Esophagus (tissue), 2 donors: Measurements from ENCODE around the gene LUM. TPM values are rescaled to one million over a fixed set of nuclear protein-coding genes. Genes with fewer than 3 reads are reported as not detected.

ENCODE experiments used
- H3K27ac ChIP-seq, 2 donors: one replicate each; pipeline ENCODE4 v1.5.1; 2013; ENCODE audit warnings: low read depth in 2 of 2, mild to moderate bottlenecking in 2 of 2, inconsistent platforms in 1 of 2, low read length in 1 of 2, moderate library complexity in 1 of 2
- H3K27me3 ChIP-seq, 2 donors: one replicate each; pipeline ENCODE4 v1.6.1; 2013; ENCODE audit warnings: low read length in 2 of 2, control low read depth in 1 of 2, mild to moderate bottlenecking in 1 of 2; ENCODE audit not compliant: insufficient read depth in 2 of 2, control insufficient read depth in 1 of 2
- H3K36me3 ChIP-seq, 2 donors: one replicate each; pipeline ENCODE4 v1.6.1; 2013; ENCODE audit warnings: low read length in 1 of 2; ENCODE audit not compliant: control insufficient read depth in 2 of 2, insufficient read depth in 2 of 2
- H3K4me1 ChIP-seq, 2 donors: one replicate each; pipeline ENCODE4 v1.6.1; 2013; ENCODE audit warnings: low read length in 1 of 2; ENCODE audit not compliant: control insufficient read depth in 2 of 2, insufficient read depth in 2 of 2
- H3K4me3 ChIP-seq, 2 donors: one replicate each; pipeline ENCODE4 v1.5.1; 2013; ENCODE audit warnings: low read length in 2 of 2, mild to moderate bottlenecking in 2 of 2, low read depth in 1 of 2, moderate library complexity in 1 of 2
- H3K9me3 ChIP-seq, 2 donors: one replicate each; pipeline ENCODE4 v1.6.1; 2013; ENCODE audit warnings: mild to moderate bottlenecking in 2 of 2, low read depth in 1 of 2, low read length in 1 of 2, moderate library complexity in 1 of 2; ENCODE audit not compliant: control insufficient read depth in 2 of 2, insufficient read depth in 1 of 2
- WGBS, 2 donors: extraction: QIAGEN DNeasy Blood & Tissue Kit; methylation state at CpG; one replicate each; pipeline ENCODE4 v1.1.7; 2013; 5-methylcytosine and 5-hydroxymethylcytosine counted together
- polyA plus RNA-seq, 2 donors: library from polyadenylated mRNA; stranded (reverse); fragments of 200-250 nt; gene quantifications; one replicate each; pipeline ENCODE4 v1.2.3, GENCODE V29; 2013
- donor health status: healthy with polysubstance abuse.
- donor health status: Bipolar disorder and iron deficiency.

LUM gene
- polyA plus RNA-seq, 2 donors, result 2.7 to 7.0 TPM

DNA sequence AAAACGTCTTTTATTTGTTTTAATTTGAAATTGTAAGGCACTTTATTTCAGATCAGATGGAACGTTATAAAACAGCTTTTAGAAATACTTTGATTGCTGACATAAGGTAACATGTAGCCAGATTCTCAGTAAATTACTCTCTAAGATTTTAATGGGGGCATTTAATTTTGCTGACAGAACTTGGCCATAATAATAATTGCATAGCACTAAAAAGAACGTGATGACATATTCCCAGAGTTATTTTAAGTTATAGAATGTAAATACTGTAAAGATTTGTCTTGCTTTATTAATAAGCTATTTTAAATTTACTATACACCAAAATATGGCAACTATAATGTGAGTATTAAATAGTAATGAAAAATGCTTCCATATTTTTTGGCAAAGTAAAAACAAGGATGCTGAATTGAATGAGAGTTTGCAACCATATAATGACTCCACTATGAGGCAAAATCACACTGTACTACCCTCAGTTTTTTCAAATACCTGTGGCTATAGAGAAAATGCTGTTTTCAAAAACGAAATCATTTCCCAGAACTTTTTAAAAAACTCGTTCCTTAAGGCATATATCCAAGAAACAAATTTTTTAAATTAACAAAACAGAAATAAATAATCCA, 876 bp downstream of the LUM start:
- Histone ChIP-seq H3K4me3 (no peak overlapping the region), H3K4me1 (no peaks in the 10 kb centered on the region), H3K36me3 (no peaks in the 10 kb centered on the region), H3K9me3 (no peaks in the 10 kb centered on the region), H3K27ac (no peak overlapping the region), H3K27me3 (no peaks in the 10 kb centered on the region)
- 58 to 59% methylated on average over 5 of the region's 5 CpGs for WGBS, 2 donors

DNA sequence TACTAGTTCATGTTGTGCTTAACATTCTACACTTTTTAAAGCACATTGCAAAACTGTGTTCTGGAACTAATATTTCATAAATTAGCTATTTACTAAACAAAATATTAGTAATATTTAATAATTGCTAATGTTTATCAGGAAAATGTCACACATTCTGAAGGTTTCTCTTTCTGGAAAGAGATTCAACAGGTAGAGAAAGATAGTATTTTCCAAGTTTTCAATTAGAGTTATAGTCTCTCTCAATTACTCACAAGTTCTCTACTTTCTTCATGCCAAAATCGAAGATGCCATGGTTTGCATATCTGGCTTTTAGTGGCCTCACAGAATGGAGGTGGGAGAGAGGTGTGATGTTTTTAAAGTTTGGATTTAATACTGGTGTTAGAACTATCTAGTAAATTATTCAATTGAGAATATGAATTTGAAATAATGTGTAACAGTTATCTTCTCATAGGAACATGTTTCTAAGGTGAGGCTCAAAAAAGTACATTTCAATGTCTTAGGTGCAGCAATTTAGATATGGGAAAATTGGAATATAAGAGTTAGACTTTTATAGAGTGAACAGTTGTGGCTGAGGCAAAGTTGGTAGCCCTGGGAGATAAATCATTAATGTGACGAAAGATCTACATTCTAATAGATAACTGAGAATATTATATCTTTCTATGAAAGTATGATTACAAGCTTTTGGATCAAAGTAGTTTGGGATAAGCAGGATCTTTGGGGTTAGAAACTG, 1.5 kb downstream of the LUM start:
- Histone ChIP-seq H3K4me3 (no peak overlapping the region), H3K9me3 (no peaks in the 10 kb centered on the region), H3K36me3 (no peaks in the 10 kb centered on the region), H3K27ac (no peak overlapping the region), H3K4me1 (no peaks in the 10 kb centered on the region), H3K27me3 (no peaks in the 10 kb centered on the region)
- WGBS, 2 donors, result 79 to 83% methylated on average over 2 of the region's 2 CpGs

DNA sequence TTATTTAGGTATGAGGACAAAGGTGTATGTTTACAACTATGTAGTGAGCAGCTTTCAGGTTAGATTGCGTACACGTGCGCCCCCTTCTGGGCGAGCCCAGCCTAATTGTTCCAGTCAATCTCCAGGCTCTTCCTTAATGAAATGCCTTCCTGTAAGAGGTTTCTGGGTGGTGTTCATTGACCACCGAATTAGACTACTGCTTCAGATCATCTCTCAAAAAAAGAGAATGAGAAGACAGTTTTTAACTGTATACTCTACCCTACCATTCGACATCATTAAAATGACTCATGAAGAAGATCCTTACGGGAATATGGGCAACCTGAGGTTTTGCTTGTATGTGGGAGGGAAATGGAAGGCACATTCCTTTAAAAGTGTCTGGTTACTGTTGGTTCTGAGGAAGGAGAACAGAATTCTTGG, 2.1 kb downstream of the LUM start:
- Histone ChIP-seq H3K4me3 (no peak overlapping the region), H3K27ac (no peak overlapping the region), H3K36me3 (no peaks in the 10 kb centered on the region), H3K9me3 (no peaks in the 10 kb centered on the region), H3K27me3 (no peaks in the 10 kb centered on the region), H3K4me1 (no peaks in the 10 kb centered on the region)
- 32 to 40% methylated on average over 7 of the region's 7 CpGs for WGBS, 2 donors

DNA sequence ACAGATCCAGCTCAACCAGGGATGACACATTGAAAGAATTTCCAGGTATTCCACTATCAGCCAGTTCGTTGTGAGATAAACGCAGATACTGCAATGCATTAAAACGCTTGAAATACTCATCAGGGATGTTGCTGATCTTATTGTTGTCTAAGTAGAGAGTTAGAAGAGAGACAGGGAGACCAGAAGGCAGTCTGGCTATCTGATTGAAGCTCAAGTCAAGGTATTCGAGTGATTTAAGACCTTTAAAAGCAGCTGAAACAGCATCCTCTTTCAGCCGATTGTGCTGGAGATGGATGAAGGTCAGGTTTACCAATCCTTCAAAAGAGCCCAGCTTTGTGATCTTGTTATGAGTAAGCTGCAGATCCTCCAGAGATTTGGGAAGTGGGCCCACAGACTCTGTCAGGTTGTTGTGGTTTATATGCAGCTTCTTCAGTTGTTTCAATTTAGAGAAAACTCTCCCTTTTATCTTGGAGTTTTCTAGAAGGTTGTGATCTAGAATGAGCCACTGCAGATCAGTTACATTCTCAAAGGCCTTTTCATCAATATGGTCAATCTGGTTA, 3.0 kb downstream of the LUM start:
- no peaks in the 10 kb centered on the region for H3K36me3 ChIP-seq
- H3K27ac ChIP-seq, result peak overlapping the region in 1 of 2 donors; percentile 15
- H3K4me3 ChIP-seq, result no peak overlapping the region
- no peaks in the 10 kb centered on the region for H3K27me3 ChIP-seq
- no peaks in the 10 kb centered on the region for H3K9me3 ChIP-seq
- 88 to 89% methylated on average over 5 of the region's 5 CpGs for WGBS, 2 donors
- no peaks in the 10 kb centered on the region for H3K4me1 ChIP-seq

DNA sequence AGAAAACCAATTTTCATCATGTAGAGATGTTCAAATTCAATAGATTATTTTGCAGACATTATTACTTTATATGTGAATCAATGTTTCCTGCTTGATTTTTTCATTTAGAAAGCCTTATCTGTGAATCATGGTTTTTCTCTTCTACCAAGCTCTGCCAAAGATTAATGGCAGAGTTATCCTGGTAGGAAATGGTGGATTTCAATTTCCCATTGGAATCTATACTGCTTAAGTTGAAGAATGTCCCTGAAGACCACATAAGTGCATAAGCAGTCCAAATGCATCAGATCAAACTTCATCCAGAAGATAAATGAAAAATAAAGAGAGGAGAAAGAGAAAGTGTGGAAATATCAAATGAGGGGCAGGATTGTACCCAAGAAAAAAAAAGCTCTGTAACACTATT, 5.0 kb downstream of the LUM start:
- Histone ChIP-seq H3K36me3 (no peaks in the 10 kb centered on the region), H3K4me1 (no peaks in the 10 kb centered on the region), H3K9me3 (no peaks in the 10 kb centered on the region), H3K27ac (no peak overlapping the region), H3K27me3 (no peaks in the 10 kb centered on the region), H3K4me3 (no peak overlapping the region)

DNA sequence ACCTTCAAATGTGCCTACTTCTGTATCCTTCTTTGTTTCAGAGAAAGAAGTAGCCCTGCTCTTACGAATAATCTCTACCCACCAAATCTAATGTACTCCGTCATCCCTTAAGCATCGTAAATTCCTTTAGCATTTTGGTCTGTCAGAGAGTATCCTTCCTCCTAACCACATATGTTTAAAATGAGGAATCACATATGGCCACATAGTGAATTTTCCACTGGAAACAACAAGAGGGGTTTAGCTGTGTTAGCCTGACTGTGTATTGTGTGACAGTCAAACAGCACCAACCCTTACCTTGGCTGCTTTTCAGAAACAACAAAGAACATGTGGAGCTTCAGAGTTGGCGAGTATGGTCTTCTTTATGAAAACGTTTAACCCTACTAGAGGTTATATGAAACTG, 5.5 kb downstream of the LUM start:
- no peaks in the 10 kb centered on the region for H3K36me3 ChIP-seq
- no peaks in the 10 kb centered on the region for H3K4me1 ChIP-seq
- WGBS, 2 donors, result 74 to 81% methylated on average over 5 of the region's 5 CpGs
- no peaks in the 10 kb centered on the region for H3K9me3 ChIP-seq
- H3K27ac ChIP-seq, result no peak overlapping the region
- no peak overlapping the region for H3K4me3 ChIP-seq
- no peaks in the 10 kb centered on the region for H3K27me3 ChIP-seq

DNA sequence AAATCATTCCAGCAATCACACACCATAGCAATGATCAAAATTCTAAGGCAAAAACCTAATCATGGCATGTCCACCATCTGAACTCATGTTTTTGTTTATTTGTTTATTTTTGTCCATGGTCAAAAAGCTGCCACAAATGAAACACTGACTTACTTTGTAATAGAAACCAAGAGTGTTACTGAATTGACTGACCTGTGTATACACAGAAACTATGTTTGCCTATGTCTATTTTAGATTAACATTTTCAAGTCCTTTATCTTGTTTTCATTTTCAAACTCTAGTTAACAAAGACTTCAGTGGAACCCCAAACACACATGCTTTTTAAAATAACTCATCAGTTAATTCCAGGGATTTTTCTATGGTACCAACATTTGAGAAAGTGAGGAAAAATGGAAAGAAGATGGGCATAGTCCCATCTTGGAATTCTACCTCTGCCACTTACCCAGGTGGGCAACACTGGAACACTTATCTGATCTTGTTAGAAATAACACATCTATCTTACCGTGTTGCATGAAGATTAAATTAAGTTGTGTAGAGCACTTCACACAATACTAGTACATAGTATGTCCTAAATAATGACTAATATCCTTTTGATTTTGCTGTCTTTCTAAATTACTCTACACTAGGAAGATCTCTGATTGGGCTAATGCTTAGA, 6.4 kb downstream of the LUM start:
- no peak overlapping the region for H3K27ac ChIP-seq
- 74 to 84% methylated on average over 1 of the region's 1 CpG for WGBS, 2 donors

DNA sequence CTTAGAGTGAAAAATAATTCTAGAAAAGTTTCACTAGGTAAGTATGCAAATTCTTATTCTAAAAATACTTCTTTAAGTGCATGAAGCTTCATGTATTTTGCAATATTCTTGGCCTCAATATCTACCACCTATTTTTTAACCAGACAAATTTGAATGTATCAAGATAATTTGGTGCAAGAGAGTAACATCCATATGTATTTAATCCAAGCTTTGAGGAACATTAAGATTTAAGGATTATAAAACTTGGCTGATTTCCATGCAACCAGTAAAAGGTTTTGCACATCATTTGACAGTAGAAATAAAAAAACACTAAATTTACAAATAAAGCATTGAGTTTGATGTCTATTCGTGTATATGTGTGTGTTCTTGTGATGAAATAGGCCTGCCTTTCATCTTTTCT, 7.7 kb downstream of the LUM start:
- H3K27me3 ChIP-seq, result no peaks in the 10 kb centered on the region

More for the DNA sequence above, 6.4 kb downstream of the LUM start:
- no peak overlapping the region for H3K4me3 ChIP-seq
- no peaks in the 10 kb centered on the region for H3K4me1 ChIP-seq
- no peaks in the 10 kb centered on the region for H3K9me3 ChIP-seq
- no peaks in the 10 kb centered on the region for H3K36me3 ChIP-seq
- H3K27me3 ChIP-seq, result no peaks in the 10 kb centered on the region

DNA sequence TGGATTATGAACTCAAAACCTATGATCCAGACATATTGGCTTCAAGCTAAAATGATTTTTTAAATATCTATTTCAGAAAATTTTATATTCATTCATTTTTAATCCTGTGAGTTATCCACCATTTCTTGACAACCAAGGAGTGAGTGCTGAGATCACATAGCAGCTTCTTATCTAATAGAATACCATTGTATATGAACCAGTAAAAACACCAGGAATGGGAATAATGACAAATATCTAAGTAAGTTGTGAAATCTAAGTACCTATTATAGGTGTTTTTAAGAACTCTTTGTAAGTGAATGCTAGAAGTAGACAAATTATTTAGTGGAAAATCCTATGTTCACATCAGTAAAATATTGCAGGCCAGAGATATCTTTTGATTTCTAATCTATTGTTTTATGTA, 8.2 kb downstream of the LUM start:
- no peaks in the 10 kb centered on the region for H3K36me3 ChIP-seq
- H3K9me3 ChIP-seq, result no peaks in the 10 kb centered on the region
- no peaks in the 10 kb centered on the region for H3K4me1 ChIP-seq
- H3K27ac ChIP-seq, result no peak overlapping the region
- H3K4me3 ChIP-seq, result no peak overlapping the region
- H3K27me3 ChIP-seq, result no peaks in the 10 kb centered on the region

More for the DNA sequence above, 7.7 kb downstream of the LUM start:
- Histone ChIP-seq H3K9me3 (no peaks in the 10 kb centered on the region), H3K36me3 (no peaks in the 10 kb centered on the region), H3K27ac (no peak overlapping the region), H3K4me1 (no peaks in the 10 kb centered on the region), H3K4me3 (no peak overlapping the region)
- 45 to 53% methylated on average over 1 of the region's 1 CpG for WGBS, 2 donors
